Transverse colon (tissue), 4 donors: Measurements from ENCODE around the gene MMEL1. TPM values are rescaled to one million over a fixed set of nuclear protein-coding genes. Genes with fewer than 3 reads are reported as not detected.

Source experiments
- DNase-seq: peaks from one replicate; pipeline ENCODE4 v3.0.0-alpha.2; 2019
- H3K27ac ChIP-seq, 4 donors: fragments of 200-600 bp; sonication (generic); 2 replicates each; pipeline ENCODE4 v1.5.1; 2016 to 2018; ENCODE audit warnings: inconsistent platforms in 4 of 4
- H3K27me3 ChIP-seq: fragments of 200-600 bp; sonication (generic); 2 replicates; pipeline ENCODE4 v1.5.1; 2017; ENCODE audit warnings: inconsistent platforms
- H3K36me3 ChIP-seq, 4 donors: fragments of 200-600 bp; sonication (generic); 2 replicates each; pipeline ENCODE4 v1.5.1; 2017 to 2019; ENCODE audit warnings: inconsistent platforms in 4 of 4
- H3K4me1 ChIP-seq, 4 donors: fragments of 200-600 bp; sonication (generic); 2 replicates each; pipeline ENCODE4 v1.5.1; 2017 to 2020; ENCODE audit warnings: inconsistent platforms in 4 of 4
- H3K4me3 ChIP-seq, 4 donors: fragments of 200-600 bp; sonication (generic); 1 replicate in 1 of 4; 2 replicates in 3 of 4; pipeline versions ENCODE4 v1.5.1 to v1.6.1; 2017 to 2019; ENCODE audit warnings: inconsistent platforms in 4 of 4
- H3K9me3 ChIP-seq, 2 donors: fragments of 200-600 bp; sonication (generic); 2 replicates each; pipeline ENCODE4 v1.5.1; 2017 to 2019; ENCODE audit warnings: inconsistent platforms in 2 of 2
- CTCF ChIP-seq, 5 experiments: fragments of 200-600 bp in 3 of 5; fragments of 450-650 bp in 2 of 5; sonication (generic) in 3 of 5; IDR thresholded peaks; 1 replicate in 2 of 5; 2 replicates in 3 of 5; pipeline ENCODE4 v1.5.1; 2016 to 2017; ENCODE audit warnings: antibody characterized with exemption in 5 of 5, inconsistent platforms in 3 of 5, mild to moderate bottlenecking in 2 of 5, moderate library complexity in 1 of 5
- EP300 ChIP-seq: sonication (generic); formaldehyde crosslinking; IDR thresholded peaks from one replicate; pipeline ENCODE4 v1.6.1; 2017; ENCODE audit warnings: antibody characterized with exemption, low read depth
- POLR2A ChIP-seq: fragments of 450-650 bp; IDR thresholded peaks from one replicate; pipeline ENCODE4 v1.6.1; 2016; ENCODE audit warnings: antibody characterized with exemption, mild to moderate bottlenecking, moderate library complexity
- POLR2AphosphoS5 ChIP-seq, 3 donors: sonication (generic); formaldehyde crosslinking; IDR thresholded peaks; one replicate each; pipeline ENCODE4 v1.6.1; 2016; ENCODE audit warnings: antibody characterized with exemption in 3 of 3
- WGBS, 2 donors: methylation state at CpG; one replicate each; pipeline ENCODE4 v1.1.5; 2018; ENCODE audit warnings: low coverage in 1 of 2; 5-methylcytosine and 5-hydroxymethylcytosine counted together
- in situ Hi-C, 4 donors: fragments of 200-750 bp; cut with MboI; loops; one replicate each; pipeline versions ENCODE4 v1.15.0 to v1.15.1; 2017; ENCODE audit warnings: low sequenced_read_pairs in 3 of 4, low pct_ligation_motif_present in 1 of 4, low pct_unique_long_range_greater_than_20kb in 1 of 4
- intact Hi-C: fragments of 100-400 bp; cut with DNase I; formaldehyde crosslinking; loops from one replicate; pipeline ENCODE4 v1.15.1; 2023; ENCODE audit warnings: low total_unique reads
- total RNA-seq, 4 donors: library from RNA; depleted of rRNA; stranded (reverse); fragments of >200 nt; gene quantifications; one replicate each; pipeline ENCODE4 v1.1.0, GENCODE V29; 2016

MMEL1 gene
- total RNA-seq, 4 donors from 2014 or later = 10.5 to 16.7 (median 12.4) TPM; not detected in 1

- Histone ChIP-seq H3K27me3 (no peaks in the 10 kb centered on the region), H3K36me3 (no peaks in the 10 kb centered on the region), H3K4me1 (peaks cover 0 to 8% (median 2%) of the 10 kb centered on the region in 4 donors), H3K27ac (no peak overlapping the region), H3K9me3 (peaks cover 3 to 6% of the 10 kb centered on the region in 2 donors), H3K4me3 (no peak overlapping the region)
- TF ChIP-seq EP300 (no peak), POLR2A (no peak), POLR2AphosphoS5 (IDR thresholded peaks at IDR 0.05) (no peak), CTCF (IDR thresholded peaks at IDR 0.05) (no peak)
- no peak for DNase-seq
- intact Hi-C loops (no loop called here), in situ Hi-C loops (no loop called here)
- WGBS, 2 donors = 85% methylated on average over 11 of the region's 11 CpGs; no CpG with 5 or more reads in 1 of the 2 donors
Measured at GRCh38 chr1:2612591-2613365, 20.0 kb downstream of the MMEL1 start.

- in situ Hi-C loops (no loop called here), intact Hi-C loops (no loop called here)
- no peak overlapping the region for H3K4me3 ChIP-seq
- no peak for DNase-seq
- no peak for TF ChIP-seq EP300
- TF ChIP-seq CTCF (IDR thresholded peaks at IDR 0.05) = no peak
- TF ChIP-seq POLR2A = no peak
- no peak for TF ChIP-seq POLR2AphosphoS5 (IDR thresholded peaks at IDR 0.05)
- H3K27me3 ChIP-seq = no peaks in the 10 kb centered on the region
- H3K9me3 ChIP-seq = peaks cover 3 to 6% of the 10 kb centered on the region in 2 donors
- no peaks in the 10 kb centered on the region for H3K36me3 ChIP-seq
- WGBS, 2 donors = 74 to 100% methylated on average over 1 to 19 of the region's 19 CpGs
- peaks cover 0 to 8% (median 2%) of the 10 kb centered on the region in 4 donors for H3K4me1 ChIP-seq
- H3K27ac ChIP-seq = no peak overlapping the region
Measured at GRCh38 chr1:2611621-2612437, 21.0 kb downstream of the MMEL1 start.

GRCh38 chr1:2611031-2611501, 21.8 kb downstream of the MMEL1 start:
- peaks cover 3 to 4% of the 10 kb centered on the region in 2 donors for H3K9me3 ChIP-seq
- H3K27me3 ChIP-seq = no peaks in the 10 kb centered on the region
- in situ Hi-C loops (no loop called here), intact Hi-C loops (no loop called here)
- H3K36me3 ChIP-seq = no peaks in the 10 kb centered on the region
- H3K27ac ChIP-seq = no peak overlapping the region
- peak overlapping the region in 2 of 4 donors; percentile 12 to 16 for H3K4me3 ChIP-seq
- H3K4me1 ChIP-seq = peaks cover 0 to 8% (median 2%) of the 10 kb centered on the region in 4 donors
- no peak for TF ChIP-seq POLR2A
- no peak for TF ChIP-seq POLR2AphosphoS5 (IDR thresholded peaks at IDR 0.05)
- TF ChIP-seq CTCF (IDR thresholded peaks at IDR 0.05) = no peak
- no peak for TF ChIP-seq EP300
- peak; percentile 77 for DNase-seq
- WGBS, 2 donors = 21% methylated on average over 17 of the region's 24 CpGs; no CpG with 5 or more reads in 1 of the 2 donors
